GM19025 (cell line): ENCODE results near the gene RNF167.

Experiments
- ATAC-seq: cut with Tn5 transposase; IDR thresholded peaks from one replicate; pipeline ENCODE4 v1.9.1; 2021; ENCODE audit warnings: mild to moderate bottlenecking, low read depth, moderate library complexity; ENCODE audit not compliant: unreplicated experiment

Gene RNF167

DNA sequence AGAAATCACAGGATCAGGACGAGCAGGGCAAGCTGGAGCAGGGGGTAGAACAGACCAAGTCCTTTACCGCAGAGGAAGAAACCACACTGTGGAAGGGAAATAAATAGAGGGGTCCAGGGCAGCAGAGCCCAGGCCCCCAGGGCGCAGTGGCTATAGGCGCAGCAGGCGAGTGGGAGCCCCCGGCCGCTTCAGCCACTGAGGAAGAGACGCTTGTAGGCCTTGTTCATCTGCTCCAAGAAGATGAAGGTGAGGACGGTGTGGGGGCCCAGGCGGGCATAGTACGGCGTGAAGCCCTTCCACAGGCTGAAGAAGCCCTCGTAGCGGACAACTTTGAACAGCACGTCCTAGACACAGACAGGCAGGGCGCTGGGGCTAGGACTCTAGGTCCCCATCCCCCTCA is 2.5 kb upstream of the RNF167 start:
- no peak for ATAC-seq

DNA sequence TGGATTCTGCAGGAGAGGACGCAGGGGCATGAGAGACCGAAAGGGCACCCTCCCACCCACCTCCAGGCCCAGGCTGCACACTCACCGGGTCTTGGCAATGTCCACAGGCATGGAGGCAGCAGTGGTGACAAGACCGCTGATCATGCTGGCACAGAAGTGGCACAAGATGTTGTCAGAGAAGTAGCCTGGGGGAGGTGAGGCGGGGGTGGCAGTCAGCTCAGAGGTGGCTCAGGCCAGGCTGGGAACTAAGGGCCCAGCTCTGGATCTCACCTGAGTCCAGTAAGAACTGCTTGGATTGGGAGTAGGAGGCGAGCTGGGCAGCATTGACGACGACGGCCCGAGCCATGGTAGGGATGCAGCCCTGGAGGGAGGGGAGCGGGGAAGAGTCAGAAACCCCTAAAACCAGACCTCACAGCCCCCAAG is 2.0 kb upstream of the RNF167 start:
- ATAC-seq = no peak

DNA sequence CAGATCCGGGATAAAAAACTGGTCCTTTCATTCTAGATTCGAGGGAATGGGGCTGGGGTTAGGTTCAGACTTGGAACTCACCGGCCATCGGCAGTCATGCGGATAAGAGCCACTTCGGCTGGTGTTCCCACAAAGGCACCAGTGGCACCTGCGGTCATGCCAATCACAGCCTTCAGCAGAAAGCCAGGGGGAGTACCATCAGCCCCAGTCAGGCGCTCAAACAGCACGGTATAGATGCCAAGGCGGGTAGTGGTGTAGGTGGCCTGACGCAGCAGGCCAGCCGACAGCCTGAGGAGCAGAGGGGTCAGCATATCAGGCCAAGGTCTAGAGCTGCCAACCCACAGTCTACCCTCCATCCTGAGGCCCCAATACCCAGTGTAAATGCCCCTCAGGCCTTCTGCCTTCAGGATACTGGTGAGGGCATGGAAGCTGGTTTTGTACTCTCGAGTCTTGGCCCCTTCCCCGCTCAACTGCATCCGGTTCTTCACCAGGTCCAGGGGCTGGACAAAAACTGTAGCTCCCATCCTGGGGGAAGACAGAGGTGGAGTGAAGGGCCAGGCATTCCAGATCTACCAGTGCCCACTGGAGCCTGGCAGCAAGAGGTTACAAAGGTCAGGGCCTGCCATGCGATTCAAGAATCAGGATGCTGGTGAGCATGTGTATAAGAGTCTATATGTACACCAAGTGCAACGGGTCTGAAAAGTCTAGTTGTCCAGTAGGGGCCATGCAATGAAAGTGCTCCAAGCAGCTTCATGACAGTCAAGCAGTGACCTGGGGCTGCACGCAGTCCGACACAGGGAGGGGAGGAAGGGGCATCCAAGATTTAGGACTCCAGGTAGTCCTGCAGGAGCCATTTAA is 1.2 kb upstream of the RNF167 start:
- no peak for ATAC-seq

DNA sequence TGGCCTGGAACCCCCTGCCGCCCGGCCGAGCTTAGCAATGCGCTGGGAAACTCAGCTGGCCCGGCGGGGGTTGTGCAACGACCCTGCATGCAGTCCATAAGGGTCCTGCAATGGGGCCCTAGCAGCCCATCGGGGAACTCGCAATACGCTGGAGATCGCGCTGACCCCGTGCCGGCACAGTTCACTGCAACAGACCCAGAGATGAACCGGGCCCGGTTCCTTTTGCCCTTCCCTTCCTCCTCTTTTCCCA is 597 bp upstream of the RNF167 start:
- ATAC-seq = no peak

DNA sequence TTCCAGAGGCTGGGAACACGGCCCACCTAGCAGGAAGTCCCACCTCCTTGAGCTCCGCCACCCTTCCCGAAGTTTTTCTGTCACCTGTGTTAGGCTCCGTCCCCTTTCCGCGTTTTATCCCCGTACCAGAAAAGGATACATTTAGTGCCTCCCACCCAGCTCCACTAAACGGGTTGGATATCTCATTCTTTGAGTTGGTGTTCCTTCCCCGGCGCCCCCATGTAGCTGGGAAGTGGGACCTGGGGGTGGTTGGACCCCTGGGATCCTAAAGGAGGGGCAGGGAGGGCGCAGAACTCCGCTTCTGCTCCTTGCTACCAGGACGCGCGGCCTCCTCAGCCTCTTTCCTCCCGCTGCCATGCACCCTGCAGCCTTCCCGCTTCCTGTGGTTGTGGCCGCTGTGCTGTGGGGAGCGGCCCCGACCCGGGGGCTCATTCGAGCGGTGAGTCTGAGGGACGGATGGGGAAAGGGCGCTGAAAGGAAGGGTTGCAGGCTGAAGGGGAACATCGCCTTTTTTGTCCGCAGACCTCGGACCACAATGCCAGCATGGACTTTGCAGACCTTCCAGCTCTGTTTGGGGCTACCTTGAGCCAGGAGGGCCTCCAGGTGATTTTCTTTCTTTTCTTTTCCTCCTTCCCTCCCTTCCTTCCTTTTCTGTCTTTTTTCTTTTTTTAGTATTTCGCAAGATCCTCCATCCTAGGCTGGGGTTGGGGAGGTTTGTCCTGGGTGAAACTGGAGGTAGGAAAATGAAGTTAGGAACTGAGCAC is 669 bp downstream of the RNF167 start:
- no peak for ATAC-seq

DNA sequence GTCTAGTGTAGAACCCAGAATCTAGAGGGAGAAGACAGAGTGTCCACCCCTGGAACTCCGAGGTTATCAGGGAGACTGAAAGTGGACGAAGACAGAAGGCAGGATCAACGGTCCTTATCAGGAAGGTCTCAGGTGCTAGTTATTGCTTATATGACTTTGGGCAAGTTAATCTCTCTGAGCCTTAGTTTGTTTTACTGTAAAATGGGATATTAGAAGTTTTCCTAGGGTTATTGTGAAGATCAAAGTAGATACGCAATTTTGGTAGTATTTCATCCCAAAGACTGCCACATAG is 1.2 kb downstream of the RNF167 start:
- ATAC-seq = no peak

DNA sequence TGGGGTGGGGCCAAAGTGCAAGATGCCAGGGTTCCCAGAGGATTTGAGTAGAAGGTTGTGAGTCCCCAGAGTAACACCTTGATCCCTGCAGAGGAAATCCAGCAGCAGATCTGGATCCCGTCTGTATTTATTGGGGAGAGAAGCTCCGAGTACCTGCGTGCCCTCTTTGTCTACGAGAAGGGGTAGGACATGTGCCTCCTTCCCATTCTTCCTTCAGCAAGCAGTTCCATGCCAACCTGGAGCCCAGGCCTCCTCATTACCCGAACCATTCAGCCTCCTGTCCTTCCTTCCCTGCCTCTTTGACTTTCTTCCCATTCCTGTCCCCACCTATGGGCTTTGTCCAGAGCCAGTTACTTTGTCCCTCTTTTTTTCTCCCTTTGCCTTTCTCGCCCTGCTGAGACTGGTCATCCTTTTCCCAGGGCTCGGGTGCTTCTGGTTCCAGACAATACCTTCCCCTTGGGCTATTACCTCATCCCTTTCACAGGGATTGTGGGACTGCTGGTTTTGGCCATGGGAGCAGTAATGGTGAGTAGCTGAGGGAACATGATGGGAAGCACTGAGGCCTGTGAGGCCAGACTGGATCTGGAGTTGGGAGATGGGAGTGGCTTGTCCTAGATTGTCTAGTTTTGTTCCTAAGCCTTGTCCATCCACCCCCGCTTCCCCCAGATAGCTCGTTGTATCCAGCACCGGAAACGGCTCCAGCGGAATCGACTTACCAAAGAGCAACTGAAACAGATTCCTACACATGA is 2.9 kb downstream of the RNF167 start:
- no peak for ATAC-seq

DNA sequence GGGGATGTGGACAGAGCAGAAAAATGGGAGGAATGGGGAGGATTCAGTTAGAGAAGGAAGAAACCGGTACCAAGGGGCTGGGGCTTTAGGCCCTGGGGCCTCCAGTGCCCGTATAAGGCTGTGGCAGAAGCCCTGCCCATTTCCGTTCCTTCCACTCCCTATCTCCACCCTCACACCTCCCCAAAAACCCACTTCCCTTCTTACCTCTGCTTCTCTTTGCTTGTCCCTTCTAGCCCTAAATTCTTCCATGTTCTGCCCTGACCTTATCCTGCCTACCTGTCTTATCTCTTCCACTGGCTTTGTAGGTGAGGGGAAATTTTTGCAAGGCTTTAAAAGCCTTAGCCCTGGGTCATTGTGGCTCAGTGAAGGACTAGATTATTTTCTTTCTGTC is 4.1 kb downstream of the RNF167 start:
- ATAC-seq = no peak

DNA sequence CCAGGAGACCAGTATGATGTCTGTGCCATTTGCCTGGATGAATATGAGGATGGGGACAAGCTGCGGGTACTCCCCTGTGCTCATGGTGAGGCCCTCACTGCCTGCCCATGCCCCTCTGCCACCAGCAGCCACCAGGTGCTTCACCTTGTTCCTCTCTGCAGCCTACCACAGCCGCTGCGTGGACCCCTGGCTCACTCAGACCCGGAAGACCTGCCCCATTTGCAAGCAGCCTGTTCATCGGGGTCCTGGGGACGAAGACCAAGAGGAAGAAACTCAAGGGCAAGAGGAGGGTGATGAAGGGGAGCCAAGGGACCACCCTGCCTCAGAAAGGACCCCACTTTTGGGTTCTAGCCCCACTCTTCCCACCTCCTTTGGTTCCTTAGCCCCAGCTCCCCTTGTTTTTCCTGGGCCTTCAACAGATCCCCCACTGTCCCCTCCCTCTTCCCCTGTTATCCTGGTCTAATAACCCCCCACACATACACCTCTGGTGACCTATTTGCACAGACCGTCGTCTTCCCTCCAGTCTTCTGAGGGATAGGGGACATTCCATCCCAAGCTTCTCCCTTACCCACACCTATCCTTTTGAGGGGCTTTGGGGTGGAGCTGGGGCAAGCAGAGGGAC is 4.6 kb downstream of the RNF167 start:
- ATAC-seq = no peak

DNA sequence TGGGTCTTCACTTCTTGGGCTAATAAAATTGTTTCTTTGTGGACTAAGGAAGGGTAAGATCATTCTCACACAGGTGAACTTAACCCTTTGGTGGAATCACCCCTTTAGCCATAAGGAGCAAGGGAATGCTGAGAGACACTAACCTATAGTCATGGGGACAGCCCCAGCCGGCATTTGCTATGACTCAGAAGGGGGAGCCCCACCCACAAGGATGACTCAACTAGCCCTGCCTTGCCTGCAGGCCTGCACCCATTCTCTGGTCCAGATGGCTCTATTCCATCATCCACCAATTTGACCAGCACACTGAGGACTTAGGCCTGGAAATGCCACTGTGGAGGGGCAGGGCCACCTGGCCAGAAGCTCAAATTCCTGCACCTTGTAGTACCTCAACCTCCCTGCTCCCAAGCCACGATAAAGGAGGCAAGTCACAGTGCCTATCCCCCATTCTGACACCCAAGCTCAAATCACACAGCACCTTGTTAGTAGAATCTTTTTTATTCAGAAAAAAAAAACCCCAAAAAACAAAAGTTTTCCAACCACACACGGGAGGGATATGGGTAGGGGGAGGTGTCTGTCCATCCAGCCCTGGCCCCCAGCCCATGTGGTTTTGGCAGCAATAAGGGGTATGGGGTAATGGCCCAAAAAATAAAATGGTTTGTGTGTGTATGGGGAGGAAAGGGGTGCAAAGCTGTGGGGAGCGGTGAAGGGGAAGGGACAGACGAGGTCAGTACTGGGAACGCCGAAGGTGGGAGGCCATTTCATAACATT is 5.3 kb downstream of the RNF167 start:
- ATAC-seq = no peak

DNA sequence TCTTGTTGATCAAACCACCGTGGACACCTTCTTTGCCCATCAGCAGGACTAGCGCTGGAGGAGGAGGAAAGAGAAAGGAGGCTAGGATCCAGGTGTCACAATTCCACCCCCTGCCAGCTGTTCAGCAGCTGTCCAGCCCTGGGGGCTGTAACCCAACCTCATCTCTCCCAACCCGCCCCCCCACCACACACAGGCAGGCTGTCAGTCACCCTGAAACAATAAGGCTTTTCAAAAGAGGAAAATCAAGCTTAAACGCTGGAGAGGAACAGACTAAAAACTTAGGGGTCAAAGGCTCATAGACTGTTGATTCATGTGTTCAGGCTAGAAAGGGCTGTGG is 5.8 kb downstream of the RNF167 start:
- no peak for ATAC-seq

DNA sequence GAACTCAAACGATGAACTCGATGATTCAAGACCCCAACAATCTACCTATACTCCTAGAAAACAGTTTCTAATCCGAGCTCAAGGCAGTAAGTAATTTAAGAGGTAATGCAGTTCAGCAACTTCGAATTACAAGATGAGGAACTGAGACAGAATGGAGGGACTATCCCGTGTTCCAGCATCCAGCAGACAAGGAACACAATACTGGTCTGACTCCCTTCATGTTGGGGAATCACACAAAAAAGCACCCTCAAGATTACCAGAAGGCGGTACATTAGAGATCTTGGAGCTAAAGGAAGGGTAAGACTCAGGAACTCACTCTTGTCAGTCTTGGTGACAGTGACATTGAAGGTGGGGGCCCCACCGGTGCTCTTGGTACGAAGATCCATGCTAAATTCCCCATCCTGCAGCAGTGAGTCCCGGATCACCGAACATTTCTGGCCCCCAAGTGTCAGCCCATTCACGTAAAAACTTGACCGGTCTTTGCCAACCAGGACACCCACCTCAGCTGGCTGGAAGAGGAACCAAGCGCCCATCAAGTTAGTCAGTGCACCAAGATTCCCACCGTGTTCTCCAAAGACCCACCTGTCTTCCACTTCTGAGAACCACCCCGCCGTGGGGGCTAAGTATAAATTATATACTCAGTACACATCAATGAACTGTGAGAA is 6.4 kb downstream of the RNF167 start:
- no peak for ATAC-seq

DNA sequence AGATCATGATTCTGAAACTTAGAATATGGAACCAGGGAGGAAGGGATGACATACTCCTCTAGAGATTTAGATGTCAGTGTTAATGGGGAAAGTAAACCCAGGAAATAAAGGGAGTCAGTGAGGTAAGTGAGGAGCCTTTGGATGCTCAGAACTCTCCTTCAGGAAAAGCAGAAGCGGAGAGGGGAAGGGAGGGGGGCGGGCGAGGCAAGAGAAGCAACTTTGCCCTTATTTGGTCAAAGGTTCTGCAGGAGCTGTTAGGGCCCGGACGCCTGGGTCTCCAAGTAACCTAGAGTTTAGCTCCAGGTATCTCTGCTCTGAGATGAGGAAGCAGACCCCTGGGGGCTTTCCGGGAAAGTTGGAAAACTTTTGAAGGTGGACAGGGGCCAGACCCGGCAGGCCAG is 6.9 kb downstream of the RNF167 start:
- no peak for ATAC-seq

DNA sequence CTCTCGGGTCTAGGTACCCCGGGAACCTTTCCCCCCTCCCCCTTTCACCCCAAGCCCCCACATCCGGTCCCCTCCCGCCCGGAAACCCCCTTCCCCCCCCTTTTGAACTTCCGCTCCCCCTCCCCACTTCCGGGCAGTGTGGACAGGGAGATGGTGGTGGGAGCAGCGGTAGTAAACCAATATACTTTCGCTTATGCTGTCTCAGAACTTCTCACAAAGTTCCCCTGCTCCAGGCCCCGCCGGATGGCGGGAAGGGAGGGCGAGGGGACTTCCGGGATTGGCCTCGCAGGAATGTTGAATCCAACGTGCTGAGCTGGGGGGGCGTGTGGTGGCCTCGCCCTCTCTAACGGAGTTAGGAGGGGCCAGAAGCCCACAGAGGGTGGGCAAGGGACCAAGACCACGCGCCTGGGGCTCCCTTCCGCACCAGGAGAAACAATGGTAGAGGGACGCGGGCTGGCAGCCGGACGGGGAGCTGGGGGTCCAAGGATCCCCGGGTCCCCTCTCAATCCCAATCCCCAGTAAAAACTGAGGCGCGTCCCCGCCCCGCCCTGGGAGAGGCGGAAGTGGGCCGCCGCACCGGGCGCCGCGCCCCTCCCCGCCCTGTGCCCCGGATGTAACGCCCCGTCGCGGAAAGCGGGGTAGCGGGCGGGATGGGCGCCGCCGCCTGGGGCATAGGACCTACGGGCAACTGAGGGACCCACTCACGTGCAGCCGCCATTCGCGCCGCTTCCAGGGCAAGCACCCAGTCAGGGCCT is 7.5 kb downstream of the RNF167 start:
- no peak for ATAC-seq

DNA sequence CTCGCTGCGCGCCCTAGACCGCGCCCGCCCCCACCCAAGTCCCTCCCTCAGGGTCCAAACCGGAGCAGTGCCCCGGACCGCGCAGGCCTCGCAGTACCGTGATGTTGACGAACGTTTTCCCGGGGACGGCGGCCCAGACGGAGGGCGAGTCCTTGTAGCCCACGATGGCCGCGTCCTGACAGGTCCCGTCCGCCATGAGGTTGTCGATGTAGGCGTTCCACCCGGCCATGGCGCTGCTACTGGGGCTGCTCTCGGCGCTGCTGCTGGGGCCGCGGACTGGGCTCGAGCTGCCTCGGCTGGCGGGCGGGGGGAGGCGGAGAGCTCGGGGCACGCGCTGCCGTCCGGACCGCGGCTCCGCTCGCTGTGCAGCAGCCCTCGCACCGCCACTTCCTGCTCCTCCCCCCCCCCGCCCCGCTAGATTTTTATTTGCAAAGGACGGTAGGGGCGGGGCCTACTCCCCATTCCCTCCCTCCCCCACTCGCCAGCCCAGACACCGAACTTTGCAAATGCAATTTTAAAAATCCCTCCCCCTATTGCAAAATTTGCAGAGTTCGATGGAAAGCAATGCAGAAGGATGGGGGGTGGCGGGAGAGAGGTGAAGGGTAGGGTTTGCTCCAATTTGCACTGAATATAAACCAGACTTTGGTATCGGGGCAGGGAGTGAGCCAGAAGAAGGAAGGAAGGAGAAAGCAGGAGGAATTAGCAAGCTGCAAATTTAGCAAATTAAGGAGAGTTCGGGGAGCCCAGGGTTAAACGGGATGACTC is 8.3 kb downstream of the RNF167 start, which contains the start of gene PFN1:
PFN1 (minus strand) TSS at position 365 of the 765 bp plus-strand sequence; CDS start at position 229, 136 bp downstream.
- no peak for ATAC-seq

DNA sequence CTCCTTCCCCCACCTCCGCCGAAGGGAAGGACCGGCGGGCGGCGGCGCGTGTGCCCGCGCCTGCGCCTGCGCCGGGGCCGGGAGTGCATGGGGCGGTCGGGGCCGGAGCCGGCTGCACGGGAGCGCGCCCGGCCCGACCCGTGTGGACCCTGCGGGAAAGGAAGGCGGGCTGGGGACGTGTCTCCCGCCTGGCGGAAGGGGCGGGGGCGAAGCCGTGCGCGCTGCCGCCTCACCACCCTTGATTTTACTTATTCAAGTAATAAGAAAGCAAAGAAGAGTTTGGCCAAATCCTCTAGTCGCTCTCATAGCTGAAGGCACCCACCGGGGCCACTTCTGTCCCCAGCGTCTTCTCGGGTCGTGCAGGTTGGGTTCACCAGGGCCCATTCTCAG is 8.9 kb downstream of the RNF167 start:
- peak; percentile 20 for ATAC-seq

DNA sequence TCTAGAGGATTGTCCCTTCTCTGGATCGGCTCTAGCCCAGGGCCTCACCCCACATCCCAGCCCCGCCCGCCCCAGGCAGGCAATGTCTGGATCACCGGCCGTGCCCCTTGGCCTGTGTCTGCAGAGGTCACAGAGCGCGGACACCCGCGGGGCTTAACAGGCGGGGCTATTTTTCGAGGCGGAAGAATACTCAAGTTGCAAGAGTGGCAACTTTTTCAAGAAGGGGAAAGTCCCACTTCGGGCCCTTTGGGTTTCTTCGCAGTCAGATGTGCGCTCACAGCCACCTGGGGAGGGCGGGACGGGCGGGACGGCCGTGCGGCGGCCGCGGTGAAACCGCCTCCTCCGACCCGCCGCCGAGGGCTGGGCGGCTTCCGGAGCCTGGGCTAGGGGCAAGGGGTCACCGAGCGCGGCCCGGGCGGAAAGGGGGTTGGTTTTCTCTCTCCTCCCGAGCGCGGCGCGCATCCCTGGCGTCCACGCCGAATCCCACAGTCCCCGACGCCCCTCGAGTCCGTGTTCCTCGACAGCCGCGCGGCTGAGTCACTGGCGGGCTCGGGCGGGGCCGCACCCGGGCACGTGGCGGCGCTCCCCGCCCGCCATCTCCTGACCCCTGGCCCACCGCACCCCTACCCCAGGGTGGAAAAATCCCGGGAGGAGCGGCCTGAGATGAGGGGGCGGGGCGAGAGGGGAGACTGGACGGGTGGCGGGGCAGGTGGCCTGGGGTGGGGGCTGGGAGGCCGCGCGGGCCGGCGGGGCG is 9.4 kb downstream of the RNF167 start:
- ATAC-seq = peak; percentile 32
